GM18499 (cell line): ENCODE measurements around the gene DISP2.

ENCODE experiments used
- ATAC-seq: cut with Tn5 transposase; IDR thresholded peaks from one replicate; pipeline ENCODE4 v1.9.1; 2021; ENCODE audit warnings: moderate number of reproducible peaks; ENCODE audit not compliant: insufficient read depth, unreplicated experiment

The DISP2 gene

DNA sequence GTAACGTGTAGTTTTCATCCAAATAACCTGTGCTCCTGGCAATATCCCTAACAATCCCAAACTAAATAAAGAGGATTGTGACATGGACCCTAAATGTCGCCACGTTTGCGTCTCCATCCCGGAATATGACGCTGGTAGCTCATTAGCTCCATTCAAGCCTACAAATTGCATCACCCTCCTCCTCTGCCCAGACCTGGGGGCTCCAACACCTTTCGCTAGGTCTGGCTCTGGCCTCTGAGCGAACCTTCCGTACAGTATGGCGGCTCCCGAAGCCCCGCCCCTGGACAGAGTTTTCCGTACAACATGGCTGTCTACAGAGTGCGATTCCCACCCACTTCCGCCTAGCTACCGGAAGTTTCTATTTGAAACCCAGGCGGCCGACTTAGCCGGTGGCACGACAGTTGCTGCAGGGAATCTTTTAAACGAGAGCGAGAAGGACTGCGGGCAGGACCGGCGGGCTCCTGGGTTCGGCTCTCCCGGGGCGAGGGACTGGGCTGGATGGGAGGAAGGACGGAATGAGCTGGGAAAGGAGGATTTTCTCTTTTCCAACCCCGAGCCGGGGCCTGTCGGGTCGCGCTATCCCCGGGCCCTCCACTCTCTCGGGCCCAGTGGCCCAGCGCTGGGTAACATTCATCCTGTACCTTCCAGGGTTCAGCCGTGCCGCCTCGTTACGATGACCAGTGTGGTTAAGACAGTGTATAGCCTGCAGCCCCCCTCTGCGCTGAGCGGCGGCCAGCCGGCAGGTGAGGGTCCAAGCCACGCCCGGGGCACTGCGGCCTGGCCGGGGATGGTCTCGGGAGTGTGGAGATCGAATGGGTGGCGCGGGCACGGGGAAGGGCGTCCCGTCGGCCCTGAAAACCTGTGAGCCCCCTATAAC, 24.8 kb downstream of the DISP2 start, which contains the start of gene KNSTRN:
KNSTRN (plus strand) TSS at position 142 of the 877 bp plus-strand sequence; CDS start at position 257, 115 bp downstream.
- peak; percentile 87 for ATAC-seq

DNA sequence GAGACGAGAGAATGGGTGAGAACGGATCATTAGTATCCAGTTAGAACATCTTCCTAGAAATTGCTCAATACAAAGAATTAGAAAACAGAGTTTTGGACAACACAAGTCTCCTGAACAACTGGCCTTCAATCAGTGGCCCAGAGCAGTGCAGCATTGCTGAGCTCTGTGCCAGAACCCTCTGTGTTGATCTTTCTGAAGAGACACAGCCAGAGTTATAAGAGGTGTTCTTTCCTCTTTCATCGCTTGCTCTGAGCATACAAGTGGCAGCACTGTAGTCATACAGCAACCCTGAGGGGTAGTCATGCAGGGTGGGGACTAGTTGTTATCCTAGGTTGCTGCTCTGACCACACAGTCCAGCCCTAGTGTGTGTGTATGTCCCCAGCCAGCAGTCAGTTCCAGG, 28.5 kb downstream of the DISP2 start:
- no peak for ATAC-seq

DNA sequence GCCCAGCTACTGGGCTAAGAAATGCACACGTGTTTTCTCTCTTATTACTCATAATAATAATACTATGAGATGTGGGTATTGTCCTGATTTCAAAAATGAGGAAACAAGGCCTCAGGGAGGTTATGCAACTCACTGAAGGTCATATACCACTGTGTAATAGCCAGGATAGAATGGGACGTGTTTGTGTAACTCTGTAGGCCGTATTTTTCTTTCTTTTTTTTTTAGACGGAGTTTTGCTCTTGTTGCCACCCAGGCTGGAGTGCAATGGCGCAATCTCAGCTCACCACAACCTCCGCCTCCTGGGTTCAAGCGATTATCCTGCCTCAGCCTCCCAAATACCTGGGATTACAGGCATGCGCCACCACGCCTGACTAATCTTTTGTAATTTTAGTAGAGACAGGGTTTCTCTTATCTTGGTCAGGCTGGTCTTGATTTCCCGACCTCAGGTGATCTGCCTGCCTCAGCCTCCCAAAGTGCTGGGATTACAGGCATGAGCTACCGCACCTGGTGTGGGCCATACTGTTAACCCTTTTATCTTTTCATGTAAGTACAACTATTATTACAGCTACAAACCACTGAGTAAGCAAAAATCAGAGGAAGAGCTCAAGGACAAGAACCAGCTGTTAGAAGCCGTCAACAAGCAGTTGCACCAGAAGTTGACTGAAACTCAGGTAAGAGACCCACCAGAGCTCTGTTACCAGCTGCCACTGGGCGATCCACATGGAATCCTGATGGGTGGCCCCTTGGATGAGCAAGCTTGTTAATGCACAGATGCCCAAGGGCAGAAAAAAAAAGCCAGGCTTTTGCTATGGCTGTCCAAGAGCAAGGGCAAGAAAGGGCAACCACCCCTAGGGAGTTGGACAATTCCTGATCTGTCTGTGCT, 31.2 kb downstream of the DISP2 start:
- no peak for ATAC-seq

DNA sequence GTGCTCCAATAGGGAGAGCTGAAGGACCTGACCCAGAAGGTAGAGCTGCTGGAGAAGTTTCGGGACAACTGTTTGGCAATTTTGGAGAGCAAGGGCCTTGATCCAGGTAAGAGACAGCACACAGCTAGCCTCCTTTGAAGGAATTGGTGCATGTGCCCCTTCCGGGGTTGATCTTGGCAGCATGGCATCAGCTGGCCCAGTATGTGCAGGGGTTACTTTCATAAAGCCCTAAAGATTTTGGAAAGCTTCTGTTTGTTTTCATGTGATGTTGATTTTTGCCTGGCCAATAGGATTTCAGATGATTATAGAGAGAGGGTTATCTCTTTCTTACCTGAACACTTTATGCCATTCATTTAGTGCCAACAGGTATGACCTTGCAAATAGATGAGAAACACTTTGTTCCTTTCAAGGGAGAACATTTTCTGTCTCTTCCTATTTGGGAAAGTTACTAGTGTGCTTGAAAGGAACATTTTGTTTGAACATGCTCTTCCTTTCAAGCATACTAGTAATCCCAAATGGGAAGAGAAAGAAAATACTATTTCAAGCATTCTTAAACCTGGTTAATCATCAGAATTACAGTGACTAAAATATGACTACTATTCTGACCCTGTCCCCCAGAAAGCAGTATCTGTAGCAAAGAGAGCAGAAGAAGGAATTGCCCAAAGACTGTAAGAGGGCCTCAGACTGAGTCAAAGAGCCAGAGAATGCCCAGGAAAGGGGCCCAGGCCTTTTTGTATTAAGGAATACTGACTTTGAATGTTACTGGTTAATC, 32.0 kb downstream of the DISP2 start:
- no peak for ATAC-seq

DNA sequence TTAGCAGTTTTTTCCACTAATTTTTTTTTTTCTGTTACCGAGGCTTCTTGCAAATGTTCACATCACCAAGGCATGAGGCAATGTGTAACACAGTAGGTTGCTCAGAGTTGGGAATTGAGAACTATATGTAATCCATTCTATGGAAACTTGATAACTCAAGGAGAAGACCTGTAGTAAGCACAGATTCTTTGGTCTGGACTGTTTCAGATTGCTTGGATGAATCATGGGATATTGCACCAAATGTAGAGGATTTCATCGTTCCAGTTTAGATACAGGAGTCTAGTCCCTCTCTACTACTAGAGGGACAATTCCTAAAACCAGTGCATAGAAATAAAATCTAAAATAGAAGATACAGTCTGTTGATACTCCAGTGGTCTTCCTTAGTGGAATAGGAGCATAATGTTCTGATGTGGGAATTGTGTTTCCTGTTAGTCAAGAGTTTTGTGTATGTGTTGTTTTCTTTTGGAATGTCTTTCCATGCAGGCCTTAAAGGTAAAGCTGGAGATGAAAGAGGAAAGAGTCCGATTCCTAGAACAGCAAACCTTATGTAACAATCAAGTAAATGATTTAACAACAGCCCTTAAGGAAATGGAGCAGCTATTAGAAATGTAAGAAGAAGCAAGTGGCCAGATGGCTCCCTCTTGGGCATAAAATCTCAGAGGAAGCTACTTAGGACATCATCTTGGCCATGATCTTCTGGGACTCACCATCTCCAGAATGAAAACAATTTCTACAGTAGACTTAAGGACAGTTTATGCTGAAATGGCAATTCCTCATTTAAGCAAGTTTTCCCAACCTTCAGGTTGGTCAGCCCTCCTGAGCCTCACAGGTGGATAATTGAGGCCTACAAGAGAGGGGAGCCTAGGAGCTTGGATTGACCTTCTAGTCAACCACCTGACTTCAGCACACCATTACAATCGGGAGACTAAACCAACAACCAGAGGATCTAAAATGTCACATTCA, 35.2 kb downstream of the DISP2 start:
- no peak for ATAC-seq

DNA sequence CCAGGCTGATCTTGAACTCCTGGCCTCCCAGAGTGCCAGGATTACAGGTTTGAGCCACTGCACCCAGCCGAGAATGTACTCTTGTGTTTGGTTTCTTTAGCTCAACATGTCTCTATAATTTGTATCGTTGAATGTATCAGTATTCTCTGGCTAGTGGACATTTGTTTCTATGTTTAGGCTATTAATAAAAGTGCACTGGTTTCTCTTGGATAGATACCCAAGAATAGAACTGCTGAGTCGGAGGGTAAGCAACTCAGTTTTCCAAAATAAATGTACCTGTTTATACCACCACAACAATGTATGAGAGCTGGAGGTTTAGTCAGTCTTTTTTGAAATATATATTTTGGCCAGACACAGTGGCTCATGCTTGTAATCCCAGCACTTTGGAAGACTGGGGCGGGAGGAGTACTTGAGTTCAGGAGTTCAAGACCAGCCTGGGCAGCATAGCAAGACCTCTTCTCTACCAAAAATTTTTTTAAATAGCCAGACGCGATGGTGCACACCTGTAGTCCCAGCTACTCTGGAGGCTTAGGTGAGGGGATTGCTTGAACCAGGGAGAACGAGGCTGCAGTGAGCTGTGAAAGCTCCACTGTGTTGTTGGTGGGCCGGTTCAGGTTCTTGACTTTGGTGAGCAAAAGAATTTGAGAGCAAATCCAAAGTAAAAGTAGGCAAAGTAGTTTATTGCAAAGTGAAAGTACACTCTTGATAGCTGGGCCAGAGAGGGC, 39.8 kb downstream of the DISP2 start:
- ATAC-seq: no peak

DNA sequence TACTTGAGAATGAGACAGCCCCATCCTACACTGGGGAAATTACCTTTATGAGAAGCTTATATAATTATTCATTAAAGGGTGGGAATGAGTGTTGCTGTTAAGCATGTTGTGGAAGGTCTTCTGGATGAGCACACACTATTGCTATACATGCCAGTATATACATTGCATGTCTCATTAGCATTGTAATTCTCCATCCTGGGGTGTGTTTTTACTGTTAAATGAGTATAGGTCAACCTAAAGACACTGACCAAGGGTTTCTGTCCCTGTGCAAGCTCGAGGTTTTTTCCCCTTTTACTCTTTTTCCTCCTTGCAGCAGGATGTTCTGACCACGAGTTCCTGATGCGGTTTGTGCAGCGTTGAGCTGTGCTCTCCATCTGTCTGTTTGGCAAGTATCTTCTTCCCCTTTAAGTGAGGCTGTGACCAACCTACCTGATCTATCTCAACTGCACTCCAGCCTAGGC, 40.4 kb downstream of the DISP2 start:
- ATAC-seq: no peak

DNA sequence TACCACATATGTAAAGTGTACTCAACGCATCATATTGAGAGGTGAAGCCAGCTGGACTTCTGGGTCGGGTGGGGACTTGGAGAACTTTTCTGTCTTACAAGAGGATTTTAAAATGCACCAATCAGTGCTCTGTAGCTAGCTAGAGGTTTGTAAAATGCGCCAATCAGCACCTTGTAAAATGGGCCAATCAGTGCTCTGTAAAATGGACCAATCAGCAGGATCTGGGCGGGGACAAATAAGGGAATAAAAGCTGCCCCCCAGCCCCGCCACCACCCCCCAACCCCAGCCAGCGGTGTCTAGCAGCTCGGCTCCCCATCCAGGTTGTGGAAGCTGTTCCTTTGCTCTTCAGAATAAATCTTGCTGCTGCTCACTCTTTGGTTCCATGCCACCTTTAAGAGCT, 41.4 kb downstream of the DISP2 start:
- no peak for ATAC-seq

DNA sequence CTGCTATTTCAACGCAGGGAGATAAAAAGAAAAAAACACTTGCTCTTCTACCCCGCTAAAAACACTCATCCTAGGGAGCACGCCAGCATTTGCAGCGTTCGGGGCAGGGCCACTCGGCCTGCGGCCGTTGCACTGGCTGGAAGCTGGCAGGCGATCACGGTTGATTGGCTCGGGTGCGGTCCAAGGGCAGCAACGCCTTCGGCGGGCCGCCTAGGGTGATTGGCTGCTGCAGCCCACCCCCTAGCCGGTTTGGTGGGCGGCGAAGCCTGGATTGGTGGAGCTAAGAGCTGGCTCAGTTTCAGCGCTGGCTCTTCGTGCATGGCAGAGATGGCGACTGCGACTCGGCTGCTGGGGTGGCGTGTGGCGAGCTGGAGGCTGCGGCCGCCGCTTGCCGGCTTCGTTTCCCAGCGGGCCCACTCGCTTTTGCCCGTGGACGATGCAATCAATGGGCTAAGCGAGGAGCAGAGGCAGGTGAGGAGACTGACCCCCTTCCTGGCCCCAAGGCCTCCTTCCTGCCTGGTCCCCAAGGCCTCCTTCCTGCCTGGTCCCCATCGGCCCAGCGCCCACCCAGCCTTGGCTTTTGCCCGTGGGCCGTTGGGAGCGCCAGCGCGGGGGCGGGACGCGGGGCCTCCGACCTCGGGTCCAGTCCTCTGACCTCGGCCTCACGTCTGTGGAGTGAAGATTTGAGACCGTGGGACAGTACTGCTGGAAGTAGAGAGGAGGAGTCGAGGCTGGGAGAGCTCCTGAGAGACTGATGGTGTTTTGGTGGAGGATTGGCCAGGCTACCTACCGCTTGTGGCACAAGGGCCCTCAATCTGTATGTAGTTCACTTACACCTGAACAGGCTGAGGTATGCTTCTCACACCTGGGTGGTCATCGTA, 47.7 kb downstream of the DISP2 start, which contains the start of gene IVD:
IVD (plus strand) TSS at position 295 of the 881 bp plus-strand sequence; CDS start at position 328, 33 bp downstream.
- peak; percentile 50 for ATAC-seq

DNA sequence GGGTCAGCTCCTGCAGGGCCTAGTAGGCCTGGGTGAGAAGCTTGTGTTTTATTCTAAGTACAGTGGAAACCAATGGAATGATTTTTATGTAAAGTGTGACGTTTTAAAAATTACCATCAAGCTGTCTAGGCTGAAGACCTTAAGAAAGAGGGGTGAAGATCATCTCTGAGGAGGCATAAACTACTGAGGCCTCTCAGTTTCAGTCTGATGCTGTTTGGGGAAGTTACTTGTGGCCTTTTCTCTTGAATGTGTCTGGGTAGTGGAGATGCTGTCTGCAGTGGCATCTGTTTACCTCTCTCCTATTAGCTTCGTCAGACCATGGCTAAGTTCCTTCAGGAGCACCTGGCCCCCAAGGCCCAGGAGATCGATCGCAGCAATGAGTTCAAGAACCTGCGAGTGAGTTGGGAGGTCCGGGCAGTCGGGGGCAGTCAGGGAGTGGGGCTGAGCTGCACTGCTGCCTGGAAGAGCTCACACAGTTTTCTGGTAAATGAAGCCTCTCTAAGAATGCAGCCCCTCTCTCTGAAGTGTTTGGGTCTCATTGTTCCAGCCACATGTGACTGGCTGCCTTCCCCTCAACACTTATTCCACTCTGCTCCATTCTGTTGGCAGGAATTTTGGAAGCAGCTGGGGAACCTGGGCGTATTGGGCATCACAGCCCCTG, 49.4 kb downstream of the DISP2 start:
- peak; percentile 43 for ATAC-seq

DNA sequence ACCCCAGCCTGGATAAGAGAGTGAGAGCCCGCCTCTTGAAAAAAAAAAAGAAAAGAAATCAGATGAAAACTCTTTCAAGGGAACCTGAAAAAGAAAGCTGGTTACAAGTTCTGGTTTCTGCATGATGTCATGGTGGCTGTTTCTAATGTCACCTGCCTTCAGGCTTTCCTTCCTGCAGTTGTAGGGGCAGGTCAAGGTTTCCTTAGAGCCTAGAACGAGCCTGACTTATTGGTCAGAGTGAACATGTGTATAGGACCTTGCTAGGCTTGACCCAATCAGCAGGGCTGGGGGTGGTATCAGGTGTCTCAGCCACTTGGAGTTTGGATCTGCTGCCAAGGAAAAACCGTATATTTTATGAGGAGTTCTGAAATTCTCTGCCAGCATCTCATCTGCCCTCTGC, 51.3 kb downstream of the DISP2 start:
- ATAC-seq: no peak

DNA sequence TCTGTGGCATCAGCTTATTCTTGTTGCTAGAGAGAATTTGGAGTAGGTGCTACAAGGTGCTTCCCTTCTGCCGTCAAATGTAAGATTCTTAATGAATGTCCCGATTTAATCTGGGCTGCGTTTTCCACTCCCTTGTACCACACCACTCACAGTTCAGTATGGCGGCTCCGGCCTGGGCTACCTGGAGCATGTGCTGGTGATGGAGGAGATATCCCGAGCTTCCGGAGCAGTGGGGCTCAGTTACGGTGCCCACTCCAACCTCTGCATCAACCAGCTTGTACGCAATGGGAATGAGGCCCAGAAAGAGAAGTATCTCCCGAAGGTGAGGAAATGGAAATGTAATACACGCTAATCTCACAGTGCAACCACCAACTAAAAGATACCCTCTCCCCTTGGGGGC, 52.5 kb downstream of the DISP2 start:
- ATAC-seq: no peak

DNA sequence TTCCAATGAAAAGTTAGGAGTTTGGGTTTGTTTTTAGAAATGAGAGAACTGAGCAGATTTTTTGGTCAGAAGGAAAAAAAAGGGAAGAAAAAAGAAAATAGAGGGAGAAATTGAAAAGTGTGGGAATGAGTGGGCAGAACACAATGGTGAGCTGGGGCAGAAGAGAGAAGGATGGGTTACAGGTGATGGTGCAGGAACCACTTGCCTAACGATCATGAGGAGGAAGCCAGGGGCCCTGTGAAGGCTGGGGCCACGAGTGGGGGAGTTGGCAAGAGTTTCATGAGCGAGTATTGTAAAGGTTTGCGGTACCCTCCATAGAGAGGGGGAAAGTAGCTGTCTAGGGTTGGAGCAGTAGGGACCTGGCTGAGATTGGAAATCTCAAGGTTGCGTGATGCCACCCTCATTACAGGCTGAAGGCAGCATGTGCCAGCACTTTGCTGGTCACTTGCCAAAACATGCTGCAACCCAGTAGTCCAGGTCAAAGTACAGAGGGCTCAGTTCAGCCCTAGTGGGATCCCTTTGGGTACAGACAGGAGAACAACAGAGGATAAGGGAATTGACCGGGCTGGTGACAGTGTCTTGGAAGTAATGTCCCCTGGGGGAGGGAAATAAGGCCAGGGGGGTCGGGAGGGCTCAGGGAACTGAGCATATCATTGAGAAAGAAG, 54.2 kb downstream of the DISP2 start:
- no peak for ATAC-seq

DNA sequence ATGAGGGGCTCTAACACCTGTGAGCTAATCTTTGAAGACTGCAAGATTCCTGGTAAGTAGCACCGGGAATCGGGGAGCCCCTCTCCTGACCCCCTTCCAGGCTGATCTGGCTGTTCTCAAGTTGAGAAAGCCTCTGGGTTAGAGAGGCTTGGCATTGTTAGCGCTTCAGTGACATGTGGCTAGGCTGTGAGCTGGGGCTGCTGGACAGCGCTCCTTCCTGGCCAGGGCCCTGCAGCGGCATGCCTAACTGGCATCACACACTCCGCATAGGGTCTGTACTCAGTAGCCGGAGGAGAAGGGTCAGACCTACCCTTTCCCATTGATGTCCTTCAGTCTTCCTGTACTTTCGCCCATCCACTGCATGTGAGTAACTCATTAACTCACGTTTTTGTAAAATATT, 55.0 kb downstream of the DISP2 start:
- ATAC-seq: no peak

DNA sequence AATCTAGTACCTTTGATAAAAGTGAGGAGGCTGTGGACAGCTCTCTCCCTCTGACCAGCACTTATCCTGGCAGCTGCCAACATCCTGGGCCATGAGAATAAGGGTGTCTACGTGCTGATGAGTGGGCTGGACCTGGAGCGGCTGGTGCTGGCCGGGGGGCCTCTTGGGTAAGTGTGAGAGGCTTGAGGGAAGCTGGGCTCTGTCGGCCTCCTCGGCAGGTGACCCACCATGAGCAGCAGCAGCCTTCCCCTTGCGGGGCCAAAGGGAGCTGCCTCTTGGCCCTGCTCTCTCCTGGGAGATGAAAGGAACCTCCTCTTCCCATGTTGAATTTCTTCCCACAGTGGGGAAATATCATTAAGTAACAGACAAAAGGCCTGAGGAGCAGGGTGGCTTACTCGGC, 56.8 kb downstream of the DISP2 start:
- ATAC-seq: no peak

DNA sequence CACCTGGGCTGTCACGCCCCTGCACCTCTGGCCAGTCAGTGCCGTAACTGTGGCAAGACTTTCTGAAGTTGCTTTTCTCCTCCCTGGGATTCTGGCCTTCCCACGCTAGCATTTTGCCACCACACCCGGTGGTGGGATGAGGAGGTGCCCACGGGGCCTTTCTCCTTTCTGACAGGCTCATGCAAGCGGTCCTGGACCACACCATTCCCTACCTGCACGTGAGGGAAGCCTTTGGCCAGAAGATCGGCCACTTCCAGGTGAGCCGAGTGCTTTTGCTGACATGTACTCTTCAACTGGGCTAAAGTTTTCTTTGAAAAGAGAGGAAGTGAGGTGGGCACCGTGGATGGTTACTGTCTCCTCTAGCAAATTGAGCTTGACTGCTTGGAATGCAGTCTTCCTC, 57.2 kb downstream of the DISP2 start:
- ATAC-seq: no peak

DNA sequence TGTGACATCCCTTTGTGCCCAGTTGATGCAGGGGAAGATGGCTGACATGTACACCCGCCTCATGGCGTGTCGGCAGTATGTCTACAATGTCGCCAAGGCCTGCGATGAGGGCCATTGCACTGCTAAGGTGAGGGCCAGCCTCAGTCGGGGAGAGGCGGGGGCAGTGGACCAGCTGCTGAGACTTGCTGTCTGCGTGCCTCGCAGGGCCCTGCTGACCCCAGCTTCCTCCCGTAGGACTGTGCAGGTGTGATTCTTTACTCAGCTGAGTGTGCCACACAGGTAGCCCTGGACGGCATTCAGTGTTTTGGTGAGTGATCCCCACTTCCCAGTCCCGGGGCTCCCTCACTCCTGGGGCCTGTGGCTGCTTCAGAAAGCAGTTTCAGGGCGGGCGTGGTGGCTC, 58.0 kb downstream of the DISP2 start:
- no peak for ATAC-seq
